ENCODE measurements around the gene HMX3.

HMX3 gene

GRCh38 chr10:123134343-123134914 is 1.3 kb upstream of the HMX3 start:
- DNase-seq (ENCODE audit: low spot score), result no peak

- peak; percentile 54 for DNase-seq (ENCODE audit: low spot score)
Observed at GRCh38 chr10:123134915-123135414, 805 bp upstream of the HMX3 start.

DNA sequence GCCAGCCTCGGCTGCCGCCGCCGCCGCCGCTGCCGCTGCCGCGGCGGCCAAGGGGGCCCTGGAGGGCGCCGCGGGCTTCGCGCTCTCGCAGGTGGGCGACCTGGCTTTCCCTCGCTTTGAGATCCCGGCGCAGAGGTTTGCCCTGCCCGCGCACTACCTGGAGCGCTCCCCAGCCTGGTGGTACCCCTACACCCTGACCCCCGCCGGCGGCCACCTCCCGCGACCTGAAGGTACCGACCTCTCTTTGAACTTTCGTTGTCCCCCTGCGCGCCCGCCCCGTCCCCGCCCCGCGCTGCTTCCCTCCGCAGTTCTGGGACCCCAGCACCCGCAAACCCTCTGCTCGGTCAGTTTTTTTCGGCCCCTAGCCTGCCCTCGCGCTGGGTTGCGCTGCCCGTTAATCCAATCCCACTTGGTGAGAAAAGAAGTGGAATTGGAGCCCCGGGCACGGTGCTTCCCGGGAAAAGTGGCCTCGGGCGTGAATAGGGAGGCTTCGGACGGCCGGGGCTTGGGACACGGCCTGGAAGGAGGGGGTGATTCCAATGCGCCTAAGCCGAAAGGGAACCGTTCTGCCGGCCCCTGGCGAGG is 543 bp downstream of the HMX3 start:
- no peak for DNase-seq (ENCODE audit: low spot score)

DNA sequence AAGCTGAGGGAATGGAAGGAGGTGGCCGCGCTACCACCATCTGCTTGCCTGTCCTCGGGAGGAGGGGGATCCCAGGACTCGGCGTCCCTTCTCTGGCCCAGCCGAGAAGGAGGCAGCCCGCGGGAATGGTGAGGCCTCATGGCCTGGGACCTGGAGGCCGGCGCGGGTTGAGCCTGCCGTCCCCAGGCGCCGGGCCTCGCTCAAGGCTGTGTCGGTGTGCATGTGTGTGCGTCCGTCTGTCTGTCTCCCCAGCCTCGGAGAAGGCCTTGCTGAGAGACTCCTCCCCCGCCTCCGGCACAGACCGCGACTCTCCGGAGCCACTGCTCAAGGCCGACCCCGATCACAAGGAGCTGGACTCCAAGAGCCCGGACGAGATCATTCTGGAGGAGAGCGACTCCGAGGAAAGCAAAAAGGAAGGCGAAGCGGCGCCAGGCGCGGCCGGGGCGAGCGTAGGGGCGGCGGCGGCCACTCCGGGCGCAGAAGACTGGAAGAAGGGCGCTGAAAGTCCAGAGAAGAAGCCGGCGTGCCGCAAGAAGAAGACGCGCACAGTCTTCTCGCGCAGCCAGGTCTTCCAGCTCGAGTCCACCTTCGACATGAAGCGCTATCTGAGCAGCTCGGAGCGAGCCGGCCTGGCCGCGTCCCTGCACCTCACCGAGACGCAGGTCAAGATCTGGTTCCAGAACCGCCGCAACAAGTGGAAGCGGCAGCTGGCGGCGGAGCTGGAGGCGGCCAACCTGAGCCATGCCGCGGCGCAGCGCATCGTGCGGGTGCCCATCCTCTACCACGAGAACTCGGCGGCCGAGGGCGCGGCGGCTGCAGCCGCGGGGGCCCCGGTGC is 1.3 kb downstream of the HMX3 start:
- no peak for DNase-seq (ENCODE audit: low spot score)

DNA sequence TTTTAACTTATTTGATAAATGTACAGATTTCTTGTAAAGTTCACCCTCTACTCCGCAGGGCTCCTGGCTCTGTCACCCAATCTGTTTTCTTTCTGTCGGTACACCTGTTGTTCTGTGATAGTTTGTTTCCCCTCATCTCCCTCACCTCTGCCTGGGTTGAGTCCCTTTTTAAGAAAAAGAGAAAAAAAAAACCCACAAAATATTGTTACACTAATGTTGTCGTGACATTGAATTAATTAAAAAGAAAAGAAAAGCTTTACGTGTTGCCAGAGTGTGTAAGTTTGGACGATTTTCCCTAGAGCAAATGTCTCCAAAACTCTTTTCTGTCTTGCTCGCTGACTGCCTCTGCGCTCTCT is 3.4 kb downstream of the HMX3 start:
- DNase-seq (ENCODE audit: low spot score), result no peak

GRCh38 chr10:123139521-123140163 is 3.9 kb downstream of the HMX3 start:
- no peak for DNase-seq (ENCODE audit: low spot score)

DNA sequence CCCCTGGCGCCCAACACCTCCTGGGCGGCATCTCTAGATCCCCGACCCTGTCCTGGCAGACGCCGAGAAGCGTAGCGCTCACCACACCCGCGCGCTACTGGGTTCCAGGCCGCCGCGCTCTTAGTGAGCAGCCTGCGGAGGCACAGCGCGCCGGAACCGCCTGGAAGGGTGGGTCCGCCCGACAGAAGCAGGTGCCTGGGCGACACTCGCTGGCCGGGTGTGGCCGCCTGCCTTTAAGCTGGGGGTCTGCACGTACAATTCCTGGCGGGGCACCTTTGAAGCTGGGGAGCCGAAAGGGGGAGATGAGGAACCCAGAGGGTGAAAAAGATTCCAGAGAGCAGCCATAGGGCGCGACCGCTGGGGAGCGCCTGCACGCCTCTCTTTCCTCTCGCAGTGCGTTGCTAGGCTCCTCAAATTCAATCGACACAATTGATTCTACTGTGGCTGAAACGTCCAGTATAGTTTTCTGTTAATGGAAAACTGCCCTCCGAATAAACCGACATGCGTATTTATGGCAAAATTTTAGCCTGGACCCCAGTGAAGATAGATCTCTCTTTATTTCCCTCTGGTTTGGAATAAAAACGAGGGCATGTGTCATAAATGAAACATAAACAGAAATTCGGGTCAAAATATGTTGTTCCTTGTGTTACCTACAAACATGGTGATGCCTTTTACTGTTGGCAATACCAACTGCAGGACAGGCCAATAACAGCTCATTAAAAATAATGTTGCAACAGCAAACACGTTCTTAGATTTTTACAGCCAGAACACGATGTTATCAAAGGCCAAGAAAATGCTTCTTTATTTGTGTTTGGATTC is 4.6 kb downstream of the HMX3 start:
- DNase-seq (ENCODE audit: low spot score), result no peak

GRCh38 chr10:123140983-123141390 is 5.2 kb downstream of the HMX3 start:
- DNase-seq (ENCODE audit: low spot score), result no peak

GRCh38 chr10:123141791-123142700 is 6.3 kb downstream of the HMX3 start:
- DNase-seq (ENCODE audit: low spot score), result no peak

GRCh38 chr10:123142701-123143161 is 7.0 kb downstream of the HMX3 start:
- DNase-seq (ENCODE audit: low spot score), result no peak

GRCh38 chr10:123143162-123143824 is 7.5 kb downstream of the HMX3 start:
- no peak for DNase-seq (ENCODE audit: low spot score)

GRCh38 chr10:123143825-123144168 is 8.0 kb downstream of the HMX3 start:
- no peak for DNase-seq (ENCODE audit: low spot score)

- DNase-seq (ENCODE audit: low spot score), result no peak
Observed at GRCh38 chr10:123144697-123145541, 9.1 kb downstream of the HMX3 start.

GRCh38 chr10:123145542-123146012 is 9.8 kb downstream of the HMX3 start:
- DNase-seq (ENCODE audit: low spot score), result no peak

DNA sequence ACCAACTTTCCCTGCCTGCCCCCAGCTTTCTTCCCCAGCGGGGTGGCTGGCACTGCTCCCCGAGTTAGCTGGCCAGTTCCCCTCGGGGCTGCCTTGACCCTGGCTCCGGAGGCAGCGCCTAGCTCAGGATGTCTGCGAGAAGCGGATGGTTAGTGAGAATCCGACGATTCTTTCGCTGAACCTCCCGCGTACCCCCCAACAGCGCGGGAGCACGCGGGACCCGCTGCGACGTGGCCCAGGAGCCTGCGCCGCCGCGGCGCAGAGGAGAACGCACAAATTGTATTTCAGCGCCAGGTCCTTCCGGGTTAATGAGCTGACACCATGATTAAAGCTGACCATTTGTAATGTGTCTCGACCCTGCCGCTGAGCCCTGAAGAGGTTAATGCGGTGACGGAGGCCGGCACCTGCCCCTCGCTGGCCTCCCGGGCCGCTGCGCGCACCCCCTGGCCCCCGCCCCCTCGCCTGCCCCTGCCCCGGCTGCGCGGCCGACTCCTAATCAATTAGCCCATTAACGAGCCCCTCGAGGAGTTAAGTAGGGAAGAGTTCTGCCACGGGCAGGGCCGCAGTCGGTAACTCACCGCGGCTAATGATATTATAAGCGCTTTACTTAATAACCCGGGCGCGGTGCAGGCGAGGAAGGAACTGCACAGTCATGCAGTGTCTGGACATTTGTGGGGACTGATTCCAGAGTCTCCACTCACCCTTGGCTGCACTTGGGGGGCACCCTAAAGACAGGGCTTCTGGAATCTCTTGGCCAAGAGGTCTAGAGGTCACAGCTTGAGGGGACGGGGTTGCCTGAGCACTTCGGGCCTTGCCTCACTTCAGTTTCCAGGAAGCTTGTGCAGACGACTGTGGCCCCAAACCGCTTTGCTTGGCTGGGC is 10.5 kb downstream of the HMX3 start:
- no peak for DNase-seq (ENCODE audit: low spot score)

DNA sequence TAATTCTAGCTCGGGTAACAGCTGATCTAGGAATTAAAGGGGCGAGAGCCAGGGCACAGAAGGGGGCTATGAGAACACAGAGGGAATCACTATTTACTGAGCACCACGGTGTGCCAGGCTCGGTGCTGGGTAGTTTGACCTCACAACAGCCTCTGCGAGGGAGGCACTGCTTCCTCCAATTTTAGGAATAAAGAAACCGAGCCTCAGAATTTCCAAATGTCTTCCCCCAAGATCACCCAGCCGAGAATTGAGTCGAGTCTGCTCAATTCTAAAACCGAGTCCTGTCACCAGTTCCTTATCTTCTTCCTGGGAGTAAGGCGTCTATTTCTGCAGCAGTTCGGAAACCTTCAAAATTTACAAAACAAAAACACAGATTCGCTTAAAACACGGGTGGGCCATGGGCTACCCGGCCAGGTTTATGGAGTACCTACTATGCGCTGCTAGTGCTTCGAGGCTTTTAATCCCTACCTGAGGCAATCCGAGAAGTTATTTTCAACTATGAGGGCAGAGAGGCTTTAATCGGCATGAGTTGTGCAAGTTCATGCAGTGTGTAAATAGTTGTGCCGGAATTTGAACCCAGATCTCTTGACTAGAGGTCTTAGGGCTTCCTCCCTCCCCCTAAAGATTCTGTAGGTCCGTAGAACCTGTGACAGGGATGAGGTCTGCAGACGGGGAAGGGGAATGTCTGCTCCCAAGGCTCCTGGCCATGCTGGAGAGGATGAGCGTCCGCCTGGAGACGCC is 11.3 kb downstream of the HMX3 start:
- DNase-seq (ENCODE audit: low spot score), result no peak

DNA sequence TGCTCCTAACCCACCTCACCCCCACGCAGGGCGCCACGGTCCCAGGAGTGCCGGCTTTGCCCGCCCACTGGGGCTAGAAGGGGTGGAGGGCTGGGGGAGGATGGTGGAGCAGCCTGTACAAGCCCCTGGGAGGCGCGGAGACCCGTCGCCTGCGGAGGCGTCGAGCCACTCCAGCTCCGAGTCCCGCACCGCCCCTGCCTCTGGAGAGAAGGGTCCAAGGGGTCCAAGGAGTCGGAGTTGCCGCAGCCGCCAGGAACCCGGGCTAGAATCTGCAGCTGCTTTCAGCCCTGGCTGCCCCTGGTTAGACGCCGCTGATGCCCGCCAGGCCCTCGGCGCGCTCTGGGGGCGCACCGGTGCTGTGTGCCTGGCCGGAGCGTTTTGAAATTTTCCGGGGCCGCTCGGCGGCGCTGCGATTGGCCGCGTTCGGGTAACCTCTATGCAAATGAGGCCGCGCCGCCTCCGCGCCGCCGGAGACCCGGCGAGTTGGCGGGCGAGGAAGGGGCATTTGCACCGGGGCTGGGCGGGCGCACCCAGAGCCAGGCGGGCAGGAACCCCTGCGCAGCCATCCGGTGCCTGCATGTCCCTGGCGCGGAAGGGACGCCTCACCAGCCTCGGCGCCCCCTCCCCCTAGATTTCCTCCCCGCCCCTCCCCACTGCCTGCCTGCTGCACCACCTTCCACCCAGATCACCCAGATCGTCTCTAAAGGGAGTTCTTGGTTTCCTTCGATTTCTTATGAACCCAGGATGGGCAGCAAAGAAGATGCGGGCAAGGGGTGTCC is 12.1 kb downstream of the HMX3 start, which contains the start of gene HMX2:
Gene HMX2, plus strand, starts transcription at position 502 of the 779 bp plus-strand sequence. Its CDS starts 243 bp downstream, at position 745.
- DNase-seq (ENCODE audit: low spot score), result peak; percentile 54

Measured in iPS-NIHi11 (cell line).